Stomach (tissue), 4 donors: ENCODE results near the gene TM9SF2.

Experiments
- EP300 ChIP-seq: sonication (generic); formaldehyde crosslinking; IDR thresholded peaks from one replicate; pipeline ENCODE4 v1.6.1; 2017; ENCODE audit warnings: antibody characterized with exemption
- TF ChIP-seq, protein P1 (sequence below), 7 experiments: fragments of 450-650 bp in 4 of 7; fragments of 200-600 bp in 3 of 7; sonication (generic) in 3 of 7; IDR thresholded peaks; one replicate each; pipeline ENCODE4 v1.5.1; 2016 to 2019; ENCODE audit warnings: antibody characterized with exemption in 7 of 7, control low read depth in 2 of 7, mild to moderate bottlenecking in 1 of 7

DNA sequence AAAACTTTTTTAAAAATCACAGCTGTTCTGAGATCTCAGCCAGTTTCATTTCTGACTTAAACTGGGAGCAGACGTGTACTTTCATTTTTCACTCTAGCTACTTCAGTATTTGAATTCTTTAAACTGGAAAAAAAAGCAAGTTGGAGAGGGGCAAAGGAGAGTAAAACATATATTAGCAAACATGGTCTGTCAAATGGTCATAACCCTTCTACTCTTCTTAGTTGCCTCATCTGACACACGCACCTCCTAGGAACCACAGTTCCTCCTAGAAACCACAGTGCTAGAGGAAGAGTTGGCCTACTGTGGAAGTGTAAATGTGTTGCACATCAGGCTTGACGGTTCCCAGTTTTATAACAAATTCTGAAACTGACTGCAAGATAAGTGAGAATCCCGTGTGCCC lies 47.2 kb downstream of the TM9SF2 start:
- no peak for TF ChIP-seq EP300
- TF ChIP-seq, protein P1, sequence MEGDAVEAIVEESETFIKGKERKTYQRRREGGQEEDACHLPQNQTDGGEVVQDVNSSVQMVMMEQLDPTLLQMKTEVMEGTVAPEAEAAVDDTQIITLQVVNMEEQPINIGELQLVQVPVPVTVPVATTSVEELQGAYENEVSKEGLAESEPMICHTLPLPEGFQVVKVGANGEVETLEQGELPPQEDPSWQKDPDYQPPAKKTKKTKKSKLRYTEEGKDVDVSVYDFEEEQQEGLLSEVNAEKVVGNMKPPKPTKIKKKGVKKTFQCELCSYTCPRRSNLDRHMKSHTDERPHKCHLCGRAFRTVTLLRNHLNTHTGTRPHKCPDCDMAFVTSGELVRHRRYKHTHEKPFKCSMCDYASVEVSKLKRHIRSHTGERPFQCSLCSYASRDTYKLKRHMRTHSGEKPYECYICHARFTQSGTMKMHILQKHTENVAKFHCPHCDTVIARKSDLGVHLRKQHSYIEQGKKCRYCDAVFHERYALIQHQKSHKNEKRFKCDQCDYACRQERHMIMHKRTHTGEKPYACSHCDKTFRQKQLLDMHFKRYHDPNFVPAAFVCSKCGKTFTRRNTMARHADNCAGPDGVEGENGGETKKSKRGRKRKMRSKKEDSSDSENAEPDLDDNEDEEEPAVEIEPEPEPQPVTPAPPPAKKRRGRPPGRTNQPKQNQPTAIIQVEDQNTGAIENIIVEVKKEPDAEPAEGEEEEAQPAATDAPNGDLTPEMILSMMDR (IDR thresholded peaks at IDR 0.05): no peak
